Endodermal cell (in vitro differentiated cells): Measurements from ENCODE around the gene SEZ6L2. TPM values are rescaled to one million over a fixed set of nuclear protein-coding genes. Genes with fewer than 3 reads are reported as not detected.
A peak's percentile ranks its signal among the peaks of the same experiment; 100 is the strongest.

ENCODE experiments used
- DNase-seq: peaks from one replicate; pipeline ENCODE4 v3.0.0-alpha.2; 2017
- H3K27ac ChIP-seq: 2 replicates; pipeline ENCODE4 v1.5.1; 2013; ENCODE audit warnings: mild to moderate bottlenecking, low read depth, low read length, moderate library complexity
- H3K27me3 ChIP-seq: 2 replicates; pipeline ENCODE4 v1.6.1; 2013; ENCODE audit warnings: mild to moderate bottlenecking, low read length, moderate library complexity; ENCODE audit not compliant: insufficient read depth, control insufficient read depth, poor library complexity, severe bottlenecking
- H3K36me3 ChIP-seq: 2 replicates; pipeline ENCODE4 v1.7.0; 2013; ENCODE audit warnings: mild to moderate bottlenecking, low read length, moderate library complexity; ENCODE audit not compliant: control insufficient read depth, insufficient read depth
- H3K4me1 ChIP-seq: one replicate; pipeline ENCODE4 v1.7.0; 2013; ENCODE audit warnings: low read length; ENCODE audit not compliant: control insufficient read depth, insufficient read depth
- H3K4me3 ChIP-seq: 2 replicates; pipeline ENCODE4 v1.5.1; 2013; ENCODE audit warnings: mild to moderate bottlenecking, low read length, moderate library complexity
- H3K9ac ChIP-seq: 2 replicates; pipeline ENCODE4 v1.6.1; 2013; ENCODE audit warnings: mild to moderate bottlenecking, low read length, moderate library complexity; ENCODE audit not compliant: poor library complexity, severe bottlenecking; ENCODE audit errors: extremely low read depth
- H3K9me3 ChIP-seq: 2 replicates; pipeline ENCODE4 v1.6.1; 2013; ENCODE audit warnings: mild to moderate bottlenecking, low read length, moderate library complexity; ENCODE audit not compliant: control insufficient read depth
- H3K27ac Mint-ChIP-seq: 2 replicates; pipeline ENCODE4 v1.8.0; 2020; ENCODE audit warnings: mixed read lengths
- H3K27me3 Mint-ChIP-seq: 2 replicates; pipeline ENCODE4 v1.8.0; 2021; ENCODE audit warnings: mild to moderate bottlenecking, mixed read lengths; ENCODE audit not compliant: insufficient read depth
- H3K36me3 Mint-ChIP-seq: 2 replicates; pipeline ENCODE4 v1.8.0; 2020; ENCODE audit warnings: low read depth, mixed read lengths
- H3K4me1 Mint-ChIP-seq: 2 replicates; pipeline ENCODE4 v1.8.0; 2020; ENCODE audit warnings: mixed read lengths
- H3K4me3 Mint-ChIP-seq: 2 replicates; pipeline ENCODE4 v1.8.0; 2020; ENCODE audit warnings: mild to moderate bottlenecking, moderate library complexity, mixed read lengths
- H3K9me3 Mint-ChIP-seq: 2 replicates; pipeline ENCODE4 v1.8.0; 2020; ENCODE audit warnings: mild to moderate bottlenecking, mixed read lengths
- WGBS, 2 experiments: methylation state at CpG; one replicate each; pipeline versions ENCODE4 v1.1.5 to v1.1.7; 2013; ENCODE audit warnings: missing lambda C conversion rate in 2 of 2, mixed read lengths in 1 of 2; ENCODE audit not compliant: insufficient coverage in 1 of 2, insufficient read length in 1 of 2; 5-methylcytosine and 5-hydroxymethylcytosine counted together
- total RNA-seq, 2 donors: library from RNA; stranded (reverse); fragmentation: NEBNext Ultra II Directional in 1 of 2; extraction: Animal tissue kit (Norgen Biotek cat#: 25700) in 1 of 2; gene quantifications; 2 replicates in 1 of 2; 3 replicates in 1 of 2; pipeline ENCODE4 v1.2.1, GENCODE V29; 2021
- TF ChIP-seq, protein P1 (sequence below): fragments of 200-600 bp; sonication (generic); conservative IDR thresholded peaks from 2 replicates; pipeline ENCODE4 v1.5.0; 2021; ENCODE audit warnings: antibody characterized with exemption, mild to moderate bottlenecking

SEZ6L2 gene
- total RNA-seq, 2 donors from 2014 or later: 44.0 to 52.1 TPM

GRCh38 chr16:29920288-29921033 is 21.1 kb upstream of the SEZ6L2 start:
- H3K9me3 Mint-ChIP-seq: no peaks in the 10 kb centered on the region
- no peak overlapping the region for H3K27ac Mint-ChIP-seq
- DNase-seq: no peak
- no peak overlapping the region for H3K9ac ChIP-seq
- peaks cover 44% of the 10 kb centered on the region for H3K36me3 Mint-ChIP-seq
- no peaks in the 10 kb centered on the region for H3K27me3 ChIP-seq
- peaks cover 5% of the 10 kb centered on the region for H3K4me1 Mint-ChIP-seq
- no peaks in the 10 kb centered on the region for H3K9me3 ChIP-seq
- H3K27ac ChIP-seq: no peak overlapping the region
- H3K4me3 ChIP-seq: no peak overlapping the region
- no peaks in the 10 kb centered on the region for H3K4me1 ChIP-seq
- no peaks in the 10 kb centered on the region for H3K27me3 Mint-ChIP-seq
- H3K4me3 Mint-ChIP-seq: no peak overlapping the region
- TF ChIP-seq, protein P1, sequence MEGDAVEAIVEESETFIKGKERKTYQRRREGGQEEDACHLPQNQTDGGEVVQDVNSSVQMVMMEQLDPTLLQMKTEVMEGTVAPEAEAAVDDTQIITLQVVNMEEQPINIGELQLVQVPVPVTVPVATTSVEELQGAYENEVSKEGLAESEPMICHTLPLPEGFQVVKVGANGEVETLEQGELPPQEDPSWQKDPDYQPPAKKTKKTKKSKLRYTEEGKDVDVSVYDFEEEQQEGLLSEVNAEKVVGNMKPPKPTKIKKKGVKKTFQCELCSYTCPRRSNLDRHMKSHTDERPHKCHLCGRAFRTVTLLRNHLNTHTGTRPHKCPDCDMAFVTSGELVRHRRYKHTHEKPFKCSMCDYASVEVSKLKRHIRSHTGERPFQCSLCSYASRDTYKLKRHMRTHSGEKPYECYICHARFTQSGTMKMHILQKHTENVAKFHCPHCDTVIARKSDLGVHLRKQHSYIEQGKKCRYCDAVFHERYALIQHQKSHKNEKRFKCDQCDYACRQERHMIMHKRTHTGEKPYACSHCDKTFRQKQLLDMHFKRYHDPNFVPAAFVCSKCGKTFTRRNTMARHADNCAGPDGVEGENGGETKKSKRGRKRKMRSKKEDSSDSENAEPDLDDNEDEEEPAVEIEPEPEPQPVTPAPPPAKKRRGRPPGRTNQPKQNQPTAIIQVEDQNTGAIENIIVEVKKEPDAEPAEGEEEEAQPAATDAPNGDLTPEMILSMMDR: no peak
- 95% methylated on average over 5 to 6 of the region's 6 CpGs for WGBS, 2 experiments
- H3K36me3 ChIP-seq: peaks cover 60% of the 10 kb centered on the region

GRCh38 chr16:29916979-29917378 is 17.6 kb upstream of the SEZ6L2 start:
- H3K4me3 ChIP-seq: no peak overlapping the region
- H3K4me1 ChIP-seq: no peaks in the 10 kb centered on the region
- no peak for DNase-seq
- no peaks in the 10 kb centered on the region for H3K4me1 Mint-ChIP-seq
- no peak overlapping the region for H3K27ac Mint-ChIP-seq
- no peak overlapping the region for H3K4me3 Mint-ChIP-seq
- H3K27ac ChIP-seq: no peak overlapping the region
- H3K9ac ChIP-seq: no peak overlapping the region
- peaks cover 53% of the 10 kb centered on the region for H3K36me3 ChIP-seq
- H3K9me3 Mint-ChIP-seq: no peaks in the 10 kb centered on the region
- H3K9me3 ChIP-seq: no peaks in the 10 kb centered on the region
- peaks cover 51% of the 10 kb centered on the region for H3K36me3 Mint-ChIP-seq
- H3K27me3 Mint-ChIP-seq: no peaks in the 10 kb centered on the region
- no peaks in the 10 kb centered on the region for H3K27me3 ChIP-seq
- TF ChIP-seq, protein P1: peak; percentile 42
- 100% methylated on average over 1 of the region's 1 CpG for WGBS, 2 experiments

DNA sequence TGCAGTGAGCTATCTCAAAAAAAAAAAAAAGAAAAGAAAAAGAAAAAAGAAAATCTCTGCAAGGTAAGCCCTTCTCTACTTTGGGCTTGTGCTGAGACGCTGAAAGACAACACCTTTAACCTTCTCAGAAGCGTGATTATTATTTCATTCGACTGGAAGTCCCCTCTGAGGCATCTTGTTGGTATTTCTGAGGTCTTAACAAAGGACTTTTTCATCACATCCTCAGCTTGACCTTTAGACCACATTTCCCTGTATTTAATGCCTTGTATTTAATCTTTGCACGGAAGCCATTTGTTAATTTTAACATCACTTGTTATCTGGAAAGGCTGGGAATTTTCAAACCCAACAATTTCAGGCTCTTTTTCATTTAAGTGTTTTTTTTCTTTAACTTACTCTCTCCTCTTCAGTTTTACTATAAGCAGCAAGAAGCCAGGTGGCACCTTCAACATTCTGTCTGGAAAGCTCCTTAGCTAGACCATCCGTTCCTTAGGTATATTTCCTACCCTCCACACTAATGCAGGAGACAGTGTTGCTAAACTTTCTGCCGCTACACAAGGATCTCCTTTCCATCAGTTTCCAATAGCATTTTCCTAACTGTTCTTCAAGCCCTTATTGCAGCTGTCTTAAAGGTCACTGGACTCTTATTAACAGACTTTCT is 16.4 kb upstream of the SEZ6L2 start:
- 96 to 97% methylated on average over 6 of the region's 6 CpGs for WGBS, 2 experiments
- H3K27ac Mint-ChIP-seq: no peak overlapping the region
- no peak for DNase-seq
- H3K4me3 Mint-ChIP-seq: no peak overlapping the region
- no peak overlapping the region for H3K27ac ChIP-seq
- H3K9me3 ChIP-seq: no peaks in the 10 kb centered on the region
- H3K36me3 Mint-ChIP-seq: peaks cover 45% of the 10 kb centered on the region
- no peak overlapping the region for H3K9ac ChIP-seq
- H3K4me1 Mint-ChIP-seq: no peaks in the 10 kb centered on the region
- no peaks in the 10 kb centered on the region for H3K27me3 Mint-ChIP-seq
- no peaks in the 10 kb centered on the region for H3K9me3 Mint-ChIP-seq
- TF ChIP-seq, protein P1: no peak
- H3K27me3 ChIP-seq: no peaks in the 10 kb centered on the region
- peaks cover 42% of the 10 kb centered on the region for H3K36me3 ChIP-seq
- H3K4me1 ChIP-seq: no peaks in the 10 kb centered on the region
- no peak overlapping the region for H3K4me3 ChIP-seq
